OCI-LY3 (cell line): ENCODE data around the gene RNGTT.

Experiments
- H2AFZ ChIP-seq: fragments of 200-600, 300-600 bp; shearing (Covaris generic); 2 replicates; pipeline ENCODE4 v1.6.0; 2014; ENCODE audit warnings: antibody characterized with exemption, low read depth, low read length
- H3K27ac ChIP-seq: fragments of 200-600, 300-600 bp; sonication (generic); 2 replicates; pipeline ENCODE4 v1.5.1; 2014; ENCODE audit warnings: mild to moderate bottlenecking, low read length, moderate library complexity, mixed read lengths
- H3K27me3 ChIP-seq: fragments of 200-600, 300-600 bp; sonication (generic); 2 replicates; pipeline ENCODE4 v1.6.1; 2014; ENCODE audit warnings: low read depth, low read length, mixed read lengths
- H3K36me3 ChIP-seq: fragments of 200-600, 300-600 bp; sonication (generic); replicated peaks from 2 replicates; pipeline ENCODE3; 2014; ENCODE audit warnings: low read depth, low read length, mixed read lengths
- H3K4me1 ChIP-seq: fragments of 300-600, 200-600 bp; sonication (generic); 2 replicates; pipeline ENCODE4 v1.6.1; 2014; ENCODE audit warnings: low read length, mixed read lengths
- H3K4me2 ChIP-seq: fragments of 200-600, 300-600 bp; sonication (generic); 2 replicates; pipeline ENCODE4 v1.6.1; 2014; ENCODE audit warnings: low read length, mixed read lengths
- H3K4me3 ChIP-seq: fragments of 300-600, 200-600 bp; sonication (generic); 2 replicates; pipeline ENCODE4 v1.5.1; 2014; ENCODE audit warnings: antibody characterized with exemption, mild to moderate bottlenecking, low read length, moderate library complexity
- H3K79me2 ChIP-seq: fragments of 300-600, 200-600 bp; shearing (Covaris generic); 2 replicates; pipeline ENCODE4 v1.6.1; 2014; ENCODE audit warnings: mild to moderate bottlenecking, low read length, mixed read lengths
- H3K9ac ChIP-seq: fragments of 300-600, 200-600 bp; shearing (Covaris generic); 2 replicates; pipeline ENCODE4 v1.6.0; 2014; ENCODE audit warnings: mild to moderate bottlenecking, low read length, moderate library complexity
- H3K9me3 ChIP-seq: fragments of 200-600, 300-600 bp; shearing (Covaris generic); 2 replicates; pipeline ENCODE4 v1.6.1; 2014; ENCODE audit warnings: low read length, mixed read lengths; ENCODE audit not compliant: insufficient read depth
- H4K20me1 ChIP-seq: fragments of 200-600, 300-600 bp; sonication (generic); 2 replicates; pipeline ENCODE4 v1.6.1; 2016; ENCODE audit warnings: low read length, mixed read lengths; ENCODE audit not compliant: insufficient read depth
- CTCF ChIP-seq: fragments of 200-600, 300-600 bp; sonication (generic); IDR thresholded peaks from 2 replicates; pipeline ENCODE4 v1.5.1; 2014; ENCODE audit warnings: antibody characterized with exemption, low read length, low read depth
- EZH2phosphoT487 ChIP-seq: fragments of 200-600 bp; shearing (Covaris generic); IDR thresholded peaks from 2 replicates; pipeline ENCODE4 v1.6.1; 2018; ENCODE audit warnings: antibody characterized with exemption, mixed run types, low read depth

Gene RNGTT

GRCh38 chr6:88922775-88923548, 40.5 kb downstream of the RNGTT start:
- Histone ChIP-seq H3K79me2 (no peaks in the 10 kb centered on the region), H2AFZ (no peak overlapping the region), H3K4me2 (no peak overlapping the region), H3K4me1 (no peaks in the 10 kb centered on the region), H3K36me3 (peaks cover 6% of the 10 kb centered on the region), H3K4me3 (no peak overlapping the region), H3K27ac (no peak overlapping the region), H4K20me1 (no peaks in the 10 kb centered on the region), H3K9me3 (no peaks in the 10 kb centered on the region), H3K27me3 (no peaks in the 10 kb centered on the region), H3K9ac (no peak overlapping the region)
- TF ChIP-seq EZH2phosphoT487 = no peak
- TF ChIP-seq CTCF = no peak

- H3K27ac ChIP-seq = no peak overlapping the region
- H3K9me3 ChIP-seq = no peaks in the 10 kb centered on the region
- TF ChIP-seq CTCF (no peak), EZH2phosphoT487 (no peak)
- H2AFZ ChIP-seq = no peak overlapping the region
- no peaks in the 10 kb centered on the region for H3K27me3 ChIP-seq
- H3K9ac ChIP-seq = no peak overlapping the region
- H4K20me1 ChIP-seq = no peaks in the 10 kb centered on the region
- H3K4me2 ChIP-seq = no peak overlapping the region
- H3K79me2 ChIP-seq = no peaks in the 10 kb centered on the region
- no peak overlapping the region for H3K4me3 ChIP-seq
- no peaks in the 10 kb centered on the region for H3K4me1 ChIP-seq
- peaks cover 6% of the 10 kb centered on the region for H3K36me3 ChIP-seq
Measured at GRCh38 chr6:88921734-88922133, 41.7 kb downstream of the RNGTT start.

GRCh38 chr6:88920774-88921733, 42.4 kb downstream of the RNGTT start:
- no peaks in the 10 kb centered on the region for H3K79me2 ChIP-seq
- H2AFZ ChIP-seq = no peak overlapping the region
- no peaks in the 10 kb centered on the region for H3K9me3 ChIP-seq
- no peak overlapping the region for H3K9ac ChIP-seq
- no peak overlapping the region for H3K4me2 ChIP-seq
- TF ChIP-seq CTCF = no peak
- no peak for TF ChIP-seq EZH2phosphoT487
- H3K27me3 ChIP-seq = no peaks in the 10 kb centered on the region
- H3K27ac ChIP-seq = no peak overlapping the region
- H4K20me1 ChIP-seq = no peaks in the 10 kb centered on the region
- peaks cover 6% of the 10 kb centered on the region for H3K36me3 ChIP-seq
- H3K4me3 ChIP-seq = no peak overlapping the region
- H3K4me1 ChIP-seq = no peaks in the 10 kb centered on the region

DNA sequence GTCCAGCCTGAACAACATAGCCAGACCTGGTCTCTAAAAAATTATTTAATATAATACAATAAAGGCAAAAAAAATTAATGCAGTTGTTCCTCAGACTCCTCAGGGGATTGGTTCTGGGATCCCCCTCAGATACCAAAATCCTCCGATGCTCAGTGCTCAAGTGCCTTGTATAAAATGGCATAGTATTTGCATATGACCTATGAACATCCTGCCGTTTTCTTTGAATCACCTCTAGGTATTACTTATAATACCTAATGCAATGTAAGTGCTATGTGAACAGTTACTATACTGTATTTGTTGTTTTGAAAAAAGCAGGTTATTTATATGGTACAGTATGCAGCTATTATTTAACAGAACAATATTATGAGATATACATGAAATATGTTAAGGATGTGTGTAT, 43.3 kb downstream of the RNGTT start:
- no peak for TF ChIP-seq CTCF
- no peak for TF ChIP-seq EZH2phosphoT487
- Histone ChIP-seq H2AFZ (no peak overlapping the region), H3K27me3 (no peaks in the 10 kb centered on the region), H3K4me2 (no peak overlapping the region), H3K9ac (no peak overlapping the region), H3K9me3 (no peaks in the 10 kb centered on the region), H3K4me3 (no peak overlapping the region), H4K20me1 (no peaks in the 10 kb centered on the region), H3K79me2 (no peaks in the 10 kb centered on the region), H3K4me1 (no peaks in the 10 kb centered on the region), H3K36me3 (peaks cover 6% of the 10 kb centered on the region), H3K27ac (no peak overlapping the region)
